CD4-positive, alpha-beta T cell treated with Interleukin-6 at 100 ng/mL for 8 hours (primary cell): Measurements from ENCODE around the gene CDH4.

Experiments used
- DNase-seq: peaks from one replicate; pipeline ENCODE4 v3.0.0-alpha.2; 2020; ENCODE audit warnings: mixed read lengths, low spot score

The CDH4 gene

DNA sequence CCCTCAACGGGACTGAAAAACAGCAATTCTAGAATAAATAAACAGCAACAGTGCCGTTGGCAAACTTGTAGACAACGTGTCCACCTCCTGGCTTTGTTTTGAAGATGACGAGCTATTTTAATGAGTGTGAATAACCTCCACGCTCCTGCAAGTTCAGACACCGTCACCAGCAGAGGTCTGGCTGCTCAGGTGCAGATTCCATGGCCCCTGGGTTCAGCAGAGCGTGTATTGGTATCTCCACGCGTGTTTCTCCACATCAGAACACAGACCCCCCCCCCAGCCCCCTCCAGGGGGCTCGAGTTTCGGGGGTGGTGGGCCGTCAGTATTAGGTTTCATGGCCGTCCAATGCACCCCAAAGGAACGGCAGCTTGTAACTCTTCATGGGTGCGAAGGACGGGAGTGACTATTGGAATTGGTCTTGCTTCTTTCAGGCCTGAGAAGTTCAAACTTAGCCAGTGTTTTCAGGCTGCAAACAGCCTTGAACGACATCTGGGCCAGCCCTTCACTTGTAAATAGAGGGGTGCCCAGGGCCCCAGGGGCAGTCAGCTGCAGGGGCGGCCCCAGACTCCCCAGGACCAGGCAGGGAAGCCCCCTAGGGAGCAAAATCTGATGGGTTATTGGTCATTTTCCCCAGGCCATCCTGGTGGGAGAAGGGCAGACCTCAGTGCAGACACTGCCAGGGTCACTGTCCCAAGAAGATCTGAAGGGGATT is 505.1 kb downstream of the CDH4 start:
- DNase-seq = no peak

- no peak for DNase-seq
Measured at GRCh38 chr20:61757678-61758563, 505.9 kb downstream of the CDH4 start.

- no peak for DNase-seq
Measured at GRCh38 chr20:61758564-61759200, 506.6 kb downstream of the CDH4 start.

GRCh38 chr20:61759286-61760065 is 507.4 kb downstream of the CDH4 start:
- DNase-seq = no peak

- DNase-seq = no peak
Measured at GRCh38 chr20:61760321-61760720, 508.3 kb downstream of the CDH4 start.

GRCh38 chr20:61760731-61761130 is 508.7 kb downstream of the CDH4 start:
- DNase-seq = no peak

- no peak for DNase-seq
Measured at GRCh38 chr20:61761453-61762166, 509.5 kb downstream of the CDH4 start.

- DNase-seq = no peak
Measured at GRCh38 chr20:61762167-61762710, 510.2 kb downstream of the CDH4 start.

DNA sequence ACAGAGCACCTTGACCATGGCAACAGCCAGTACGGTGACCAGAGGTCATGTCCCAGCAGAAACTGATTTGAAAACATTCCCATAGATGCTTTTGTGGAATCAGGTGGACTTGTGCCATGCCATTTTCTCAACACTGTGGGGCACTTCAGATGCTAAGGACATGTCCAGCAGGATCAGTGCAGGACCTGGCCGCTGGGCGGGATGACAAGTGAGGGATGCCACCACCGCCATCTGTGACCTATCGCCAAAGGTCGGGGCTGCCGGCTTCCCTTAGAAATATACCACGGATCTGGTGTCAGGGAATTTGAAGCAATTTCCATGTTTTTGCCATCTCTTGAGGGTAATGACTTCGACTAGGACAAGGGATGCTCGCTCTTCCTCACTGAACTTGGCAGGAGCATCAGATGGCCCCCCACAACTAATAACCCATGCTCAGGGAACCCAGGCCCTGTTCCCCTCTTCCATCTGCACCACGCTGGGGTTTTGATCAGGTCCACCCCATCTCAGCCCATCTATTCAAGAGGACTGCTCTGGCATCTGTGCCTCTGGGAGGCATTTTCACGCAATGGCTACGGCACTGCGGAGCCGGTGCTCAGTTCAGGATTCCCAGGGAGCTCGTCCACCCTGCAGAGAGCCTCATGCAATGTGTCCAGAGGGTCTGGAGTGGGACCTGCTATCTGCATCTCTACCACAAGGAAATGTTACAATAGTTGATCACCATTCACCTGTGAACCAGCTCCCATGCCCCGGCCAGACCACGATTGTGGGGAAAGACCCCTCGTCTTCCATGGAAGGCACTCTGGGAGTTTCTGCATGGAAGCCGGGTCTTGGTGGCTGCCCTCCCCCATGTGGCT is 511.1 kb downstream of the CDH4 start:
- no peak for DNase-seq

GRCh38 chr20:61763740-61764400 is 511.8 kb downstream of the CDH4 start:
- no peak for DNase-seq

DNA sequence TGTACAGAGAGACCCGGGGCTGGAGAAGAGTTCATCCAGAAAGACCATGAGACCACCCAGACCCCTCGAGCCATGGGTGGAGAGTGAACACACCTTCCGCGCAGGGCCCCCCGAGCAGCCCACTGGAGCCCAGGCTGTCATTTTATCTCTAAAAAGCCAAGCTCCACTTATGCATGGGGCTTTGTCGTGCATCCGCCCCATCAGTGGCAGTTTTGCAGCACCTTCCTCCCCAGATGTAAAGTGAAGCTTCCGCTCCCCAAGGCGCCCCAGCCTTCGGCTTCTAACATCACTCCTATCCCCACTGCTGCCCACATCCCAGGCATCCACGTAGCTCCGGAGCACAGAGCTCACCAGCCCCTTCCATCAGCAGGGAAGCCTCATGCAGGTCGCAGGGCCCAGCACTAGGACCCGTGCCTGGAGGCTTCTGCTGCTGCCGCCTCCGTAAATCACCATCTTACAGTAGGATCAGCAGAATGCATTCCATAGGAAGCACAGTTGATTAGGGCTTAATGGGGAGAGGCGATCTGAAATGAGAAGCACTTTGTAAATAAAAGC is 512.5 kb downstream of the CDH4 start:
- no peak for DNase-seq

GRCh38 chr20:61765081-61765870 is 513.2 kb downstream of the CDH4 start:
- DNase-seq = no peak

- DNase-seq = no peak
Measured at GRCh38 chr20:61765871-61766654, 514.0 kb downstream of the CDH4 start.

GRCh38 chr20:61766921-61767610 is 515.0 kb downstream of the CDH4 start:
- DNase-seq = no peak

DNA sequence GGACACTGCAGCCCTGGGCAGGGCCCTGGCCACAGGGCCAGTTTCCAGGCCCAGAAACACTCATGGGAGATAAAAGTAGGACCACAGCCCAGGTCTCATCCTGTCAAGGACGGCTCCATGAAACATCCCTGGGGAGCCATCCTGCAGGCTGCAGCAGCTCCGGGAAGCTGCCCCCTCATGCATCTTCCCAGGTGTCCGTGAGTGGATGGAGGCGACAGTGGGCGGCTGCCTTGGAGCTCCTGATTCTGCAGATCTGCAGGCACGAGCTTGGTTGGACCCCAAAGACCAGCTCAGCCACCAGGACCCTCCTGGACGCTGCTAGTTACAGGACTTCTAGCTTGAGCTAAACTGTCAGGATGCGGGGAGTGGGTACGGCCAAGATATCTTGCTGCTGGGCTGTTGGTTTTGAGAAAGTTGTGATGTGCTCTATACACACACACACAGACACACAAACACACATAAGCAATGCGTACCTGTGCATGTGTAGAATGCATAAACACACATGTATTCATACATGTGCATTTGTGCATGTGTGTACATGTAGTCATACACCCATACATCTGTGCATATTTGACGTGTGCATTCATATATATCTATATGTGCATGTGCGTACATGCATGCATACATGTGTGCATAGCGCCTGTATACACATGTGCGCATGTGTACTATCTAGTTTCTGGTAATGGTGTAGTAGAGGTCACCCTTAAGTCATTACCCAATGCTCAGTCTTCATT is 515.9 kb downstream of the CDH4 start:
- DNase-seq = no peak

DNA sequence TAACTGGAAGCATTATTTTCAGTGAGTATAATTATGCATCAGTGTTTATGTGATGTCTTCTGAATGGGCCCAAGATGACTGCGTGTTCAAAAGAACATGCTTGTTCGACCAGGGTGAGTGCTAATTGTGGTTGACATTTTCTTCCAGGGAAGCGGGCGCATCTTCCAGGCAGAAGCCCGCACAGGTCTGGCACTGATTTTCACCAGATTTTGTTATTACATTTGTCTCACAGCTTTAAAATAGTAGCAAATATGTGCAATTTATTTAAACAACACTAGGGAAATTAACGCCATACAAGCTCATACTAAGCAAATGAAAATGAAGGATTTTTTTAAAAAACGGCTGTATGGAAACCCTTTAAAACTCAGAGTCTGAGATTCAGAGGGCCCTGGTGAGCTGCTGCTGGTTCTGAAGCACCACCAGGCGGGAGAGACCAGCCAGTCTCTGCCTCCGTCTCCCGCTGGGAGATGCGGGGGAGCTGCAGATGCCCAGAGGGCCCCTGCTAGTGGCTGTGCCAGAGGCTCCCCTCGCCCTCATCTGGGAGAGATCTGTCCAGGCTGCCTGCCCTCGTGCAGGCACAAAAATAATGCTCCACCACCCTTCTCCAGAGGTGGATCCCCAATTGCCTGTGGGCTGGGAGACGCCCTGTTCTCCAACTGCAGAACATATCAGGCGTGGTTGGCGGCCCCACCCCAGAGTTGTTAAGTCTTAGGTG is 516.7 kb downstream of the CDH4 start:
- no peak for DNase-seq
